HEK293T (cell line): ENCODE results near the gene RNF187.

Experiments used
- ARNT ChIP-seq: fragments of 450-650 bp; IDR thresholded peaks from 2 replicates; pipeline ENCODE4 v1.6.1; 2017; ENCODE audit warnings: mild to moderate bottlenecking
- BHLHE40 ChIP-seq: fragments of 450-650 bp; IDR thresholded peaks from 2 replicates; pipeline ENCODE4 v1.6.1; 2016; ENCODE audit warnings: mild to moderate bottlenecking, moderate library complexity, borderline replicate concordance
- FOXA1 ChIP-seq: fragments of 450-650 bp; IDR thresholded peaks from 2 replicates; pipeline ENCODE4 v1.6.1; 2016; ENCODE audit warnings: mild to moderate bottlenecking
- FOXK2 ChIP-seq: fragments of 450-650 bp; IDR thresholded peaks from 2 replicates; pipeline ENCODE4 v1.6.1; 2016; ENCODE audit warnings: mild to moderate bottlenecking
- FOXM1 ChIP-seq: fragments of 450-650 bp; IDR thresholded peaks from 2 replicates; pipeline ENCODE4 v1.6.1; 2017; ENCODE audit warnings: mild to moderate bottlenecking, borderline replicate concordance
- NFRKB ChIP-seq: fragments of 450-650 bp; IDR thresholded peaks from 2 replicates; pipeline ENCODE4 v1.6.1; 2016; ENCODE audit warnings: mild to moderate bottlenecking, moderate library complexity

DNA sequence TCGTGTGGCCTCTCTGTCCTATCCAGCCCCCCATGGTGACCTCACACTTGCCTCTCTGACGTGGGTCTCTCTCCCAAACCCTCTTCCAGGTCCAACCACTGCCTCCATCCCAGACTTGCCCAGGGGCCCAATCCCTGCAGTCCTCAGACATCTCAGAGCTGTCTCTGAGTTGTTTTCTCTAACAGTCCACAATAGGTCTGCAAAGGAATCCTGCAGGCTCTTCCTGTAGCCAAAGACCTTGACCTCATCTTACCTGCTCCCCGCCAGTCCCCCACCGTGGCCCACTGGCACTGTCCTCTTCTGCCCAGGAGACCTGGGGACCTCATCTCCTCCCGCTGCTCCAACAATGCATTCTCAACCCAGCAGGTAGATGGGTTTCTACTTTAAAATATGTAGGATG lies 10.0 kb downstream of the RNF187 start:
- TF ChIP-seq FOXA1 (no peak), FOXK2 (no peak), FOXM1 (no peak), ARNT (no peak), NFRKB (no peak), BHLHE40 (no peak)
